Chondrocyte (in vitro differentiated cells): ENCODE data around the gene TNNC1. TPM values are rescaled to one million over a fixed set of nuclear protein-coding genes. Genes with fewer than 3 reads are reported as not detected.

Source experiments
- DNase-seq: peaks from one replicate; pipeline ENCODE4 v3.0.0; 2021; ENCODE audit warnings: mixed read lengths, low spot score
- H3K27ac Mint-ChIP-seq: one replicate; pipeline ENCODE4 v1.8.0; 2021; ENCODE audit warnings: mild to moderate bottlenecking, moderate library complexity, mixed read lengths; ENCODE audit not compliant: unreplicated experiment
- H3K27me3 Mint-ChIP-seq: 2 replicates; pipeline ENCODE4 v1.8.0; 2021; ENCODE audit warnings: low read depth, mixed read lengths
- H3K36me3 Mint-ChIP-seq: 2 replicates; pipeline ENCODE4 v1.8.0; 2021; ENCODE audit warnings: low read depth, mixed read lengths
- H3K4me1 Mint-ChIP-seq: 2 replicates; pipeline ENCODE4 v1.8.0; 2021; ENCODE audit warnings: low read depth, mild to moderate bottlenecking, mixed read lengths
- H3K4me3 Mint-ChIP-seq: one replicate; pipeline ENCODE4 v1.8.0; 2021; ENCODE audit warnings: mild to moderate bottlenecking, moderate library complexity, mixed read lengths; ENCODE audit not compliant: unreplicated experiment
- H3K9me3 Mint-ChIP-seq: 2 replicates; pipeline ENCODE4 v1.8.0; 2021; ENCODE audit warnings: low read depth, mixed read lengths
- CTCF ChIP-seq: fragments of 200-600 bp; sonication (generic); IDR thresholded peaks from 2 replicates; pipeline ENCODE4 v1.5.0; 2021; ENCODE audit warnings: antibody characterized with exemption, mild to moderate bottlenecking, moderate library complexity
- total RNA-seq: library from RNA; stranded (reverse); gene quantifications from 3 replicates; pipeline ENCODE4 v1.2.1, GENCODE V29; 2021

The TNNC1 gene
- total RNA-seq, 1 donor from 2014 or later, result 12.7 TPM

GRCh38 chr3:52455283-52456168 is 1.7 kb upstream of the TNNC1 start, which contains the start of gene NISCH:
NISCH (plus strand) TSS chr3:52455604; CDS start chr3:52455642, 38 bp downstream.
- no peak for TF ChIP-seq CTCF
- H3K27me3 Mint-ChIP-seq, result no peaks in the 10 kb centered on the region
- peaks cover 34% of the 10 kb centered on the region for H3K4me1 Mint-ChIP-seq
- peak within 1 kb of the TSS; percentile 97 for H3K27ac Mint-ChIP-seq
- DNase-seq, result no peak
- peak within 1 kb of the TSS; percentile 100 for H3K4me3 Mint-ChIP-seq
- no peaks in the 10 kb centered on the region for H3K9me3 Mint-ChIP-seq
- H3K36me3 Mint-ChIP-seq, result peaks cover 12% of the 10 kb centered on the region

- Mint-ChIP-seq H3K36me3 (peaks cover 10% of the 10 kb centered on the region), H3K4me1 (peaks cover 40% of the 10 kb centered on the region), H3K4me3 (peak overlapping the region; percentile 100), H3K9me3 (no peaks in the 10 kb centered on the region), H3K27me3 (no peaks in the 10 kb centered on the region), H3K27ac (peak overlapping the region; percentile 74)
- DNase-seq, result no peak
- TF ChIP-seq CTCF, result no peak
Measured at GRCh38 chr3:52454938-52455282, 1.1 kb upstream of the TNNC1 start.

GRCh38 chr3:52454250-52454937 is 553 bp upstream of the TNNC1 start:
- no peak for TF ChIP-seq CTCF
- Mint-ChIP-seq H3K4me3 (peak overlapping the region; percentile 100), H3K9me3 (no peaks in the 10 kb centered on the region), H3K36me3 (peaks cover 10% of the 10 kb centered on the region), H3K4me1 (peaks cover 42% of the 10 kb centered on the region), H3K27ac (peak overlapping the region; percentile 74), H3K27me3 (no peaks in the 10 kb centered on the region)
- no peak for DNase-seq

GRCh38 chr3:52452570-52453221 is 1.1 kb downstream of the TNNC1 start:
- peaks cover 42% of the 10 kb centered on the region for H3K4me1 Mint-ChIP-seq
- H3K27ac Mint-ChIP-seq, result no peak overlapping the region
- peaks cover 4% of the 10 kb centered on the region for H3K36me3 Mint-ChIP-seq
- TF ChIP-seq CTCF, result no peak
- no peak for DNase-seq
- no peak overlapping the region for H3K4me3 Mint-ChIP-seq
- H3K27me3 Mint-ChIP-seq, result no peaks in the 10 kb centered on the region
- no peaks in the 10 kb centered on the region for H3K9me3 Mint-ChIP-seq

GRCh38 chr3:52452126-52452525 is 1.7 kb downstream of the TNNC1 start:
- no peak overlapping the region for H3K4me3 Mint-ChIP-seq
- no peak for TF ChIP-seq CTCF
- no peak for DNase-seq
- no peak overlapping the region for H3K27ac Mint-ChIP-seq
- no peaks in the 10 kb centered on the region for H3K27me3 Mint-ChIP-seq
- H3K4me1 Mint-ChIP-seq, result peaks cover 38% of the 10 kb centered on the region
- H3K9me3 Mint-ChIP-seq, result no peaks in the 10 kb centered on the region
- peaks cover 2% of the 10 kb centered on the region for H3K36me3 Mint-ChIP-seq
